NB4 (cell line): ENCODE results near the gene SIL1.

Experiments
- MYC ChIP-seq: IDR thresholded peaks from 2 replicates; pipeline ENCODE4 v1.6.1; 2011; ENCODE audit warnings: low read depth, low read length
- POLR2A ChIP-seq: IDR thresholded peaks from 2 replicates; pipeline ENCODE4 v1.6.1; 2011; ENCODE audit warnings: mild to moderate bottlenecking; ENCODE audit not compliant: insufficient read length; ENCODE audit errors: extremely low read depth
- TF ChIP-seq, protein P1 (sequence below): IDR thresholded peaks from one replicate; pipeline ENCODE4 v1.5.1; 2012; ENCODE audit warnings: low read depth, low read length
- TF ChIP-seq, protein P2 (sequence below): IDR thresholded peaks from 2 replicates; pipeline ENCODE4 v1.6.1; 2011; ENCODE audit warnings: low read depth, low read length

DNA sequence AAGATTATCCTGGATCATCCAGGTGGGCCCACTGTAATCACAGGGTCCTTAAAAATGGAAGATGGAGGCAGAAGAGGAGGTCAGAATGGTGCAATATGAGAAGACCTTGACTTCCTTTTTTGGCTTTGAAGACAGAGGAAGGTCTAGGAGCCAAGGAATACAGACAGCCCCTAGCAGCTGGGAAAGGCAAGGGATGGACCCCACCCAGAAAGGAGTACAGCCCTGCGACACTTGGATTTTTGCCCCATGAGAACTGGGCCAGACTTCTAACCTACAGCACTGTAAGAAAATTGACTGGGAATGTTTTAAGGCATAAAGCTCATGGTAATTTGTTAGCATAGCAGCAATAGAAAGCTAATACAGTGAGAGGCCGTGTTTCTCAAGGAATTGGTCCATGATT, 256.1 kb downstream of the SIL1 start:
- no peak for TF ChIP-seq POLR2A
- TF ChIP-seq, protein P1, sequence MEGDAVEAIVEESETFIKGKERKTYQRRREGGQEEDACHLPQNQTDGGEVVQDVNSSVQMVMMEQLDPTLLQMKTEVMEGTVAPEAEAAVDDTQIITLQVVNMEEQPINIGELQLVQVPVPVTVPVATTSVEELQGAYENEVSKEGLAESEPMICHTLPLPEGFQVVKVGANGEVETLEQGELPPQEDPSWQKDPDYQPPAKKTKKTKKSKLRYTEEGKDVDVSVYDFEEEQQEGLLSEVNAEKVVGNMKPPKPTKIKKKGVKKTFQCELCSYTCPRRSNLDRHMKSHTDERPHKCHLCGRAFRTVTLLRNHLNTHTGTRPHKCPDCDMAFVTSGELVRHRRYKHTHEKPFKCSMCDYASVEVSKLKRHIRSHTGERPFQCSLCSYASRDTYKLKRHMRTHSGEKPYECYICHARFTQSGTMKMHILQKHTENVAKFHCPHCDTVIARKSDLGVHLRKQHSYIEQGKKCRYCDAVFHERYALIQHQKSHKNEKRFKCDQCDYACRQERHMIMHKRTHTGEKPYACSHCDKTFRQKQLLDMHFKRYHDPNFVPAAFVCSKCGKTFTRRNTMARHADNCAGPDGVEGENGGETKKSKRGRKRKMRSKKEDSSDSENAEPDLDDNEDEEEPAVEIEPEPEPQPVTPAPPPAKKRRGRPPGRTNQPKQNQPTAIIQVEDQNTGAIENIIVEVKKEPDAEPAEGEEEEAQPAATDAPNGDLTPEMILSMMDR, result no peak
- no peak for TF ChIP-seq MYC
- TF ChIP-seq, protein P2, sequence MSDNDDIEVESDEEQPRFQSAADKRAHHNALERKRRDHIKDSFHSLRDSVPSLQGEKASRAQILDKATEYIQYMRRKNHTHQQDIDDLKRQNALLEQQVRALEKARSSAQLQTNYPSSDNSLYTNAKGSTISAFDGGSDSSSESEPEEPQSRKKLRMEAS, result no peak
